MCF 10A (cell line): Measurements from ENCODE around the gene SHC3. TPM values are rescaled to one million over a fixed set of nuclear protein-coding genes. Genes with fewer than 3 reads are reported as not detected.

ENCODE experiments used
- BruUV-seq: library from RNA; stranded (reverse); fragments of 400-500 nt; replicated peaks from 2 replicates; lab custom pipeline; 2021; lab: Mats Ljungman, UMichigan
- CTCF ChIA-PET: fragments of 300-600 bp; sonication (Branson Sonifier 250); formaldehyde crosslinking; extraction: SDS; loops from one replicate; lab custom pipeline; 2021; ENCODE audit warnings: antibody characterized with exemption, inconsistent platforms; lab: Yijun Ruan, JAX
- POLR2A ChIA-PET: fragments of 300-600, 350-650 bp; sonication (Branson Sonifier 250); formaldehyde crosslinking; extraction: SDS; loops from one replicate; lab custom pipeline; 2020; ENCODE audit warnings: antibody characterized with exemption, inconsistent platforms; lab: Yijun Ruan, JAX
- DNase-seq: peaks from one replicate; pipeline ENCODE4 v3.0.0-alpha.2; 2018; ENCODE audit not compliant: unreplicated experiment
- H3K27ac Mint-ChIP-seq: one replicate; pipeline ENCODE4 v1.8.0; 2022; ENCODE audit warnings: mild to moderate bottlenecking, low read depth, mixed read lengths; ENCODE audit not compliant: unreplicated experiment
- H3K27me3 Mint-ChIP-seq: one replicate; pipeline ENCODE4 v1.8.0; 2022; ENCODE audit warnings: mixed read lengths; ENCODE audit not compliant: insufficient read depth, unreplicated experiment
- H3K36me3 Mint-ChIP-seq: one replicate; pipeline ENCODE4 v1.8.0; 2022; ENCODE audit warnings: mild to moderate bottlenecking, moderate library complexity, mixed read lengths; ENCODE audit not compliant: insufficient read depth, unreplicated experiment
- H3K4me1 Mint-ChIP-seq: one replicate; pipeline ENCODE4 v1.8.0; 2022; ENCODE audit warnings: mixed read lengths; ENCODE audit not compliant: insufficient read depth, unreplicated experiment
- H3K4me3 Mint-ChIP-seq: one replicate; pipeline ENCODE4 v1.8.0; 2022; ENCODE audit warnings: mild to moderate bottlenecking, moderate library complexity, mixed read lengths; ENCODE audit not compliant: unreplicated experiment
- H3K9me3 Mint-ChIP-seq: one replicate; pipeline ENCODE4 v1.8.0; 2022; ENCODE audit warnings: mixed read lengths; ENCODE audit not compliant: unreplicated experiment
- intact Hi-C: fragments of 100-400 bp; cut with micrococcal nuclease; formaldehyde crosslinking; loops from 2 replicates; pipeline ENCODE4 v1.14.1; 2022
- total RNA-seq: library from RNA; stranded (reverse); gene quantifications from 2 replicates; pipeline ENCODE4 v1.2.3, GENCODE V29; 2022
- TF ChIP-seq, protein P1 (sequence below): fragments of 200-600 bp; IDR thresholded peaks from one replicate; pipeline ENCODE4 v1.8.0; 2022; ENCODE audit warnings: antibody characterized with exemption, mild to moderate bottlenecking; ENCODE audit not compliant: unreplicated experiment

SHC3 gene
- total RNA-seq, 1 experiment from 2014 or later: 0.02 TPM

DNA sequence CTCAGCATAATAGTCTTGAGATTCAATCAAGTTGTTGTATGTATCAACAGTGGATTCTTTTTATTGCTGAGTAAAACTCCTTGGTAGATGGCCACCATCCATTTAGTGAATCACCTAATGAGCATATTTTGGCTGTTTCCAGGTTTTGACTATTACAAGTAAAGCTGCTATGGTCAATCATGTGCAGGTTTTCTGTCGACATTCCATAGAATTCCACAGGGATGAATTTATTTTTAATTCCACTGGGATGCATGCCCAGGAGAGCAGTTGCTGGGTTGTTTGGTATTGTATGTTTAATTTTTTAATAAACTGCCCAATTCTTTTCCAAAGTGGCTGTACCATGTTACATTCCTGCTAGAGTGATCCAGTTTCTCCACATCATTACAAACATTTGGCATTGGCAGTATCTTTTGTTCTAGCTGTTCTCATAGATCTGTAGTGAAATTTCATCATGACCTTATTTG is 197.8 kb downstream of the SHC3 start:
- Mint-ChIP-seq H3K36me3 (no peaks in the 10 kb centered on the region), H3K4me3 (no peak overlapping the region), H3K27ac (no peak overlapping the region), H3K9me3 (no peaks in the 10 kb centered on the region), H3K4me1 (no peaks in the 10 kb centered on the region), H3K27me3 (no peaks in the 10 kb centered on the region)
- TF ChIP-seq, protein P1, sequence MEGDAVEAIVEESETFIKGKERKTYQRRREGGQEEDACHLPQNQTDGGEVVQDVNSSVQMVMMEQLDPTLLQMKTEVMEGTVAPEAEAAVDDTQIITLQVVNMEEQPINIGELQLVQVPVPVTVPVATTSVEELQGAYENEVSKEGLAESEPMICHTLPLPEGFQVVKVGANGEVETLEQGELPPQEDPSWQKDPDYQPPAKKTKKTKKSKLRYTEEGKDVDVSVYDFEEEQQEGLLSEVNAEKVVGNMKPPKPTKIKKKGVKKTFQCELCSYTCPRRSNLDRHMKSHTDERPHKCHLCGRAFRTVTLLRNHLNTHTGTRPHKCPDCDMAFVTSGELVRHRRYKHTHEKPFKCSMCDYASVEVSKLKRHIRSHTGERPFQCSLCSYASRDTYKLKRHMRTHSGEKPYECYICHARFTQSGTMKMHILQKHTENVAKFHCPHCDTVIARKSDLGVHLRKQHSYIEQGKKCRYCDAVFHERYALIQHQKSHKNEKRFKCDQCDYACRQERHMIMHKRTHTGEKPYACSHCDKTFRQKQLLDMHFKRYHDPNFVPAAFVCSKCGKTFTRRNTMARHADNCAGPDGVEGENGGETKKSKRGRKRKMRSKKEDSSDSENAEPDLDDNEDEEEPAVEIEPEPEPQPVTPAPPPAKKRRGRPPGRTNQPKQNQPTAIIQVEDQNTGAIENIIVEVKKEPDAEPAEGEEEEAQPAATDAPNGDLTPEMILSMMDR: no peak
- ChIA-PET POLR2A (no interaction called here), CTCF (no interaction called here)
- intact Hi-C loops: no loop called here
- no peak for DNase-seq
- no TSS peak for BruUV-seq

DNA sequence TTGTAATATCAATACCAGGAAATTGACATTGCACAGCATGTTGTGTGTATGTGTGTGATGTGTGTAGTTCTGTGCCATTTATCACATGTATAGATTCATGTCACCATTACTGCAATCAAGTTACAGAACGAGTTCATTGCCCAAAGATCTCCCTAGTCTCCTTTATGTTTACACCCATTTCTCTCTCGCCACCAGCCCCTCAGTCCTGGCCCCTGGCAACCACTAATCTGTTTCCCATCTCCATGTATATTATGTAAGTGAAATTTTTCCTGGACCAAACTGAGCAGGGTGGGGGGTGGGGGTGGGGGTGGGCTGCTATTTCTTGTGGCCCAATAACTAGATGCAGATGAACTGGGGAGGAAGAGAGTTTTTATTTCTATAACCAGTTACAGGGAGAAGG is 198.8 kb downstream of the SHC3 start:
- BruUV-seq: no TSS peak
- Mint-ChIP-seq H3K9me3 (no peaks in the 10 kb centered on the region), H3K4me3 (no peak overlapping the region), H3K27me3 (no peaks in the 10 kb centered on the region), H3K27ac (no peak overlapping the region), H3K4me1 (no peaks in the 10 kb centered on the region), H3K36me3 (no peaks in the 10 kb centered on the region)
- CTCF ChIA-PET: no interaction called here
- intact Hi-C loops: no loop called here
- TF ChIP-seq, protein P1: no peak
- POLR2A ChIA-PET: no interaction called here
- no peak for DNase-seq

DNA sequence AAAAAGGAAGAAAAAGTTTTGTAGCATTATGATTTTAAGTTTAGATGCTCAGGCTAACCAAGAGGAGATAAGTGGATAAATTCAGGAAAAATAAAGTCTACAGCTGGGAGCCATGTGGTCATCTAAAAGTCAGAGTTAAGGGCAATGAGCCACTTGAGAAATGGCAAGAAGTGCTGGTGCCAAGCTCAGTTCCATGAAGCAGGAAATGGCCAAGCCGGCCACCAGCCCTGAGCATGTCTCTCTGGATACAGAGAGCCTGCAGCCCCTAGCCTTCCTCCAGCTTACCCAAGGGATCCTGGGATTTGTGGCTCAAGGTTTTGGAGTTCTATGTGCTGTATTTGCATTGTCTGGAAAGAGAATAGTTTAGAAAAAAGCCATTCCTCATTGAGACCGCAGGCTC is 199.6 kb downstream of the SHC3 start:
- no peak for DNase-seq
- ChIA-PET CTCF (no interaction called here), POLR2A (no interaction called here)
- H3K4me3 Mint-ChIP-seq: no peak overlapping the region
- no peaks in the 10 kb centered on the region for H3K36me3 Mint-ChIP-seq
- H3K4me1 Mint-ChIP-seq: no peaks in the 10 kb centered on the region
- H3K27ac Mint-ChIP-seq: no peak overlapping the region
- no TSS peak for BruUV-seq
- intact Hi-C loops: no loop called here
- no peaks in the 10 kb centered on the region for H3K27me3 Mint-ChIP-seq
- no peaks in the 10 kb centered on the region for H3K9me3 Mint-ChIP-seq
- TF ChIP-seq, protein P1: no peak

DNA sequence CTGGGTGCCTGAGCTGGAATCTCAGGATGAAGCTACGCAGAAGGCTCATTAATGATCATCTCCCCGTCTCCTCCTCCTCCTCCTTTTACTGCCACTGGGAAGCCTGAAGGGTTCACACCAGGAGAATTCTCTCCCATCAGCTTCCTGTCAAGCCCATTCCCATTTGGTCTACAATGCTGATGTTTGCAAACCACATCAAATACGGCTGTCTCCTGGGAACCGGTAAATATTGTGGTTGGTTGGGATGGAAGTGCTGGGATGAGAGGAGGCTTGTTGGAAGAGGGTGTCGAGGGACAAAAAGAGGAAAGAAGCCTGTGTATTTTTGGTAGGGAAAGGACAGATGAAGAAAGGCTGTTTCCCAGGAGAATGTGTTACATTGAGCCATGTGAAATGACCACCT is 200.6 kb downstream of the SHC3 start:
- no peak overlapping the region for H3K4me3 Mint-ChIP-seq
- ChIA-PET CTCF (no interaction called here), POLR2A (interaction anchor here (0.7 to 1.0 kb wide), 2 partner anchors 27 to 290 kb away, joined by 3 read pairs; no protein-coding TSS in a partner anchor)
- no peak for DNase-seq
- no peaks in the 10 kb centered on the region for H3K9me3 Mint-ChIP-seq
- intact Hi-C loops: no loop called here
- no peaks in the 10 kb centered on the region for H3K36me3 Mint-ChIP-seq
- no TSS peak for BruUV-seq
- TF ChIP-seq, protein P1: no peak
- no peak overlapping the region for H3K27ac Mint-ChIP-seq
- H3K27me3 Mint-ChIP-seq: no peaks in the 10 kb centered on the region
- H3K4me1 Mint-ChIP-seq: no peaks in the 10 kb centered on the region
